ENCODE data around the gene TMEM151B. TPM values are rescaled to one million over a fixed set of nuclear protein-coding genes. Genes with fewer than 3 reads are reported as not detected.
"Not testable (repeated sequence)": the region's sequence is repeated elsewhere in the genome, so short reads cannot be mapped to it uniquely, and the experiment has no call there.

TMEM151B gene
- total RNA-seq, 1 experiment from 2014 or later: not detected

DNA sequence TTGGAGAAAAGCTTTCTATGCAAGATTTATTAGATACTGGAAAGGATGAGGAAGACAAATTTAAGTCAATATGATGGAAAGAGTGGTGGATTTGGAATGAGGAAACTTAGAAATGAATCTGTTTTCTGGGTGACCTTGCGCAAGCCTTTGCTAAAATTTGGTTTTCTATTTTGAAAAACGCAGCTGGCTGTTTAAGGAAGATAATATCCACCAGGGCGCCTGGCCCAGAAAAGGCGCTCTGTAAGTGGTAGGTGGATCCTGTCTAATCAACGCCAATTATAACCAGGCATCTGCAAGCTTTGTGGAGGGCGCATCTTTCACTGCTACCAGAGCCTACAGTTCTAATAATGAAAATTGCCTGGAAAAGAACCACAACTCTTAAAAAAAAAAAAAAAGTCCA, 71.8 kb downstream of the TMEM151B start:
- Histone ChIP-seq H3K4me3 (ENCODE audit: low read depth, low read length) (no peak overlapping the region), H3K27me3 (replicated peaks; ENCODE audit: control insufficient read depth, insufficient read depth, low read length) (no peaks in the 10 kb centered on the region; the same call in 1 of the 2 replicates), H3K9me3 (no peaks in the 10 kb centered on the region), H3K4me1 (no peaks in the 10 kb centered on the region), H3K36me3 (ENCODE audit: control insufficient read depth, insufficient read depth, low read length) (no peaks in the 10 kb centered on the region)
- H3K4me1 Mint-ChIP-seq (ENCODE audit: low read depth, unreplicated experiment): no peaks in the 10 kb centered on the region
- BruUV-seq (replicated peaks): no TSS peak
- DNase-seq: no peak
- ChIA-PET POLR2A (no interaction called here), CTCF (interaction anchor here (1.0 to 1.3 kb wide), 2 partner anchors 29 to 74 kb away, joined by 3 read pairs; partner anchors contain the start of gene AARS2)
- H3K27ac Mint-ChIP-seq (ENCODE audit: unreplicated experiment): no peak overlapping the region
- no peak overlapping the region for H3K4me3 Mint-ChIP-seq (ENCODE audit: unreplicated experiment)
- TF ChIP-seq, protein P1, sequence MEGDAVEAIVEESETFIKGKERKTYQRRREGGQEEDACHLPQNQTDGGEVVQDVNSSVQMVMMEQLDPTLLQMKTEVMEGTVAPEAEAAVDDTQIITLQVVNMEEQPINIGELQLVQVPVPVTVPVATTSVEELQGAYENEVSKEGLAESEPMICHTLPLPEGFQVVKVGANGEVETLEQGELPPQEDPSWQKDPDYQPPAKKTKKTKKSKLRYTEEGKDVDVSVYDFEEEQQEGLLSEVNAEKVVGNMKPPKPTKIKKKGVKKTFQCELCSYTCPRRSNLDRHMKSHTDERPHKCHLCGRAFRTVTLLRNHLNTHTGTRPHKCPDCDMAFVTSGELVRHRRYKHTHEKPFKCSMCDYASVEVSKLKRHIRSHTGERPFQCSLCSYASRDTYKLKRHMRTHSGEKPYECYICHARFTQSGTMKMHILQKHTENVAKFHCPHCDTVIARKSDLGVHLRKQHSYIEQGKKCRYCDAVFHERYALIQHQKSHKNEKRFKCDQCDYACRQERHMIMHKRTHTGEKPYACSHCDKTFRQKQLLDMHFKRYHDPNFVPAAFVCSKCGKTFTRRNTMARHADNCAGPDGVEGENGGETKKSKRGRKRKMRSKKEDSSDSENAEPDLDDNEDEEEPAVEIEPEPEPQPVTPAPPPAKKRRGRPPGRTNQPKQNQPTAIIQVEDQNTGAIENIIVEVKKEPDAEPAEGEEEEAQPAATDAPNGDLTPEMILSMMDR (IDR thresholded peaks at IDR 0.05; ENCODE audit: insufficient read depth in 1 of 2, low read depth in 1 of 2, low read length in 1 of 2, severe bottlenecking in 1 of 2, unreplicated experiment in 1 of 2): no peak
- H3K36me3 Mint-ChIP-seq (ENCODE audit: insufficient read depth, unreplicated experiment): no peaks in the 10 kb centered on the region
- H3K9me3 Mint-ChIP-seq (ENCODE audit: unreplicated experiment): no peaks in the 10 kb centered on the region
- peaks cover 4% of the 10 kb centered on the region for H3K27me3 Mint-ChIP-seq (ENCODE audit: insufficient read depth, unreplicated experiment)
- intact Hi-C loops (cut with micrococcal nuclease; ENCODE audit: unreplicated experiment): no loop called here

DNA sequence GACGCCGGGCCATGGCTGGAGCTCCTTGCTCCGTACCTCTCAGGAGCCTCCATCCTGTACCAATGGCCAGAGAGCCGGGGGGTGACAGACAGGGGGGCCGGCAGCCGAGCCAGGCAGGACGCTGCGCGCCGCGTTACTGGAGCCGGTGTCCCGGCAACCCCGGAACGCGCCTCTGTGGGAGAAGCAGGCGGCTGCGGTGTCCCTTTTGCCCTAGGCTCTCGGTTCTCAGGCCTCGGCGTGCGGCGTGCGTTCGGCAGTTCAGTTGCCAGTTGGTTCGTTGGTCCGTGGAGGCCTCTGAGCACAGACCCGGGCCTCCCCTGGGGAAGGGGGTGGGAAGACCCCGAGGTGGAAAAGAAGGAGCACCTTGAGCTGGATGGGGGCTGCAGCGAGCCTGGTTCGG, 72.2 kb downstream of the TMEM151B start, which contains the start of gene SPATS1:
Gene SPATS1 (plus strand): TSS at position 162 of the 400 bp plus-strand sequence. CDS start 446 bp downstream, outside the sequence.
- Mint-ChIP-seq H3K4me3 (ENCODE audit: unreplicated experiment) (no peak within 1 kb of the TSS), H3K27me3 (ENCODE audit: insufficient read depth, unreplicated experiment) (peaks cover 3% of the 10 kb centered on the region), H3K4me1 (ENCODE audit: low read depth, unreplicated experiment) (no peaks in the 10 kb centered on the region), H3K9me3 (ENCODE audit: unreplicated experiment) (no peaks in the 10 kb centered on the region), H3K36me3 (ENCODE audit: insufficient read depth, unreplicated experiment) (no peaks in the 10 kb centered on the region), H3K27ac (ENCODE audit: unreplicated experiment) (no peak within 1 kb of the TSS)
- Histone ChIP-seq H3K4me3 (ENCODE audit: low read depth, low read length) (no peak within 1 kb of the TSS), H3K36me3 (ENCODE audit: control insufficient read depth, insufficient read depth, low read length) (no peaks in the 10 kb centered on the region), H3K27me3 (replicated peaks; ENCODE audit: control insufficient read depth, insufficient read depth, low read length) (no peaks in the 10 kb centered on the region; the same call in 1 of the 2 replicates), H3K4me1 (no peaks in the 10 kb centered on the region), H3K9me3 (no peaks in the 10 kb centered on the region)
- intact Hi-C loops (cut with micrococcal nuclease; ENCODE audit: unreplicated experiment): no loop called here
- ChIA-PET CTCF (interaction anchor here (1.3 kb wide), 1 partner anchor 74 kb away, joined by 3 read pairs; no protein-coding TSS in a partner anchor), POLR2A (no interaction called here)
- TF ChIP-seq, protein P1 (IDR thresholded peaks at IDR 0.05; ENCODE audit: insufficient read depth in 1 of 2, low read depth in 1 of 2, low read length in 1 of 2, severe bottlenecking in 1 of 2, unreplicated experiment in 1 of 2): no peak
- DNase-seq: no peak
- BruUV-seq (replicated peaks): no TSS peak

DNA sequence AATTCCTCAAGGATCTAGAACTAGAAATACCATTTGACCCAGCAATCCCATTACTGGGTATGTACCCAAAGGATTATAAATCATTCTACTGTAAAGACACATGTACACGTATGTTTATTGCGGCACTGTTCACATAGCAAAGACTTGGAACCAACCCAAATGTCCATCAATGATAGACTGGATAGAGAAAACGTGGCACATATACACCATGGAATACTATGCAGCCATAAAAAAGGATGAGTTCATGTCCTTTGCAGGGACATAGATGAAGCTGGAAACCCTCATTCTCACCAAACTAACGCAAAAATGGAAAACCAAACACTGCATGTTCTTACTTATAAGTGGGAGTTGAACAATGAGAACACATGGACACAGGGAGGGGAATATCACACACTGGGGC, 76.6 kb downstream of the TMEM151B start:
- H3K4me3 ChIP-seq (ENCODE audit: low read depth, low read length); BruUV-seq (replicated peaks); intact Hi-C loops (cut with micrococcal nuclease; ENCODE audit: unreplicated experiment); H3K9me3 Mint-ChIP-seq (ENCODE audit: unreplicated experiment); H3K9me3 ChIP-seq; CTCF ChIA-PET; POLR2A ChIA-PET; H3K36me3 ChIP-seq (ENCODE audit: control insufficient read depth, insufficient read depth, low read length); H3K4me3 Mint-ChIP-seq (ENCODE audit: unreplicated experiment); H3K4me1 Mint-ChIP-seq (ENCODE audit: low read depth, unreplicated experiment); H3K36me3 Mint-ChIP-seq (ENCODE audit: insufficient read depth, unreplicated experiment); H3K27me3 ChIP-seq (replicated peaks; ENCODE audit: control insufficient read depth, insufficient read depth, low read length); DNase-seq; H3K4me1 ChIP-seq; H3K27me3 Mint-ChIP-seq (ENCODE audit: insufficient read depth, unreplicated experiment); H3K27ac Mint-ChIP-seq (ENCODE audit: unreplicated experiment): not testable (repeated sequence)
